Stimulated activated CD4-positive, alpha-beta T cell treated with anti-CD3 and anti-CD28 coated beads, Interleukin-1b, Interleukin-23, amount 100 ng/mL, for 4 hours (primary cell): ENCODE results near the gene C1QTNF3.
"Not testable (repeated sequence)": the region's sequence is repeated elsewhere in the genome, so short reads cannot be mapped to it uniquely, and the experiment has no call there.

ENCODE experiments used
- DNase-seq, 2 donors: peaks; one replicate each; pipeline ENCODE4 v3.0.0-alpha.2; 2020; ENCODE audit warnings: low read depth in 2 of 2

The C1QTNF3 gene

DNA sequence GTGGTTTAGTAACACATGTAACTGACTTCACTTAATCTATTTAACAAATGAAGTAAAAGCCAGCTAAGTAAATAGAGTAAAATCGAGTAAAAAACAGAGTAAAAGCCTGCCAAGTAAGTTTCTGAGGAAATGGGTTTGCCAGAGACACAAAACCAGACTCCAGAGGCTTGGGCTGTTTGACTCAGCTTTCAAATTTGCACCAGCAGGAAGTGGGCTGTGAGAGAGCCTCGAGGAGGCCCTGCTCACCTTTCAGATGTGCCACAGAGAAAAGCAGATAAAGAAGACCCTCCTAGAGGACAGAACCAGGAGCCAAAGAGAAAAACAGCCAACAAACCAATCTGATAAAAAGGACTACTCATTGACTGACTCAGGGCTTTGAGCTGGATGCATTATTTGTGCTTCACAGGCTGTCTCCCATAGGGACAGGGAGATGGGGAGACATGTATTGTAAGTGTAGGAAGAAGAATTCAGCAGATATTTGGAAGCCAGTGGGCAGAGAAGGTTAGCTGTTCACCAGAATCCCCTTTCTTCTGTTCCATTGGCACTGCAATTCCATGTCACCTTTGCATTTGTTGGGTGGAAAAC is 20.8 kb downstream of the C1QTNF3 start:
- DNase-seq = no peak

DNA sequence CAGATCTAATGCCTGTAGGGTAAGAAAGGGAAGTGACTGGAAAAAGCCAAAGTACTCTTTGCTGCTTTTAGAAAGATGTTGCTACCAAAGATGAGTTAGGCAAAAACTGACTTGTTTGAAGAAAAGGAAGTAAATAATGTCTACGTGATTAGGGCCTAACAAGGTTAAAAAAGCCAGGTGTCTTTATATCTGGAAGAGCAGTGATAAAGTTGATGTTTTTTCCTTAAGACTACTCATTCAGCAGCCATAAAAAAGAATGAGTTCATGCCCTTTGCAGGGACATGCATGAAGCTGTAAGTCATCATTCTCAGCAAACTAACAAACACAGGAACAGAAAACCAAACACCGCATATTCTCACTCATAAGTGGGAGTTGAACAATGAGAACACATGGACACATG is 21.7 kb downstream of the C1QTNF3 start:
- no peak for DNase-seq

DNA sequence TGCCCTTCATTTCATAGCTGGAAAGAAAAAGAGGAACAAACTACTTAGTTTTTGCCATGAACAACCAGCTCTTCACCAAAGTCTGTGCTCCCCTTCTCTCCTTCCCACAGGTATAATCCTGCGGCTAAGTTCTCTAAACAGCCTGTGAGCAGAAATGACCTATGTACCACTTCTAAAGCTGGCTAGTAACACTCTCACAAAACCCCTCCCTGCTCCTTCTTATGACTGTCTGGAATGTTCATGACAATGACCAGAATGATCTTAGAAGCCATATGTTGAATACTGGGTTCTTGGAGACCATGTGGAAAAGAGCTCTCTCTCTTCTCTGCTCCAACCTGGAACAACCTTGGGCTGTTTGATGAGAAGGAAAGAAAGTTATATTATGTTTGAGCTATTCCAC is 22.3 kb downstream of the C1QTNF3 start:
- no peak for DNase-seq

DNA sequence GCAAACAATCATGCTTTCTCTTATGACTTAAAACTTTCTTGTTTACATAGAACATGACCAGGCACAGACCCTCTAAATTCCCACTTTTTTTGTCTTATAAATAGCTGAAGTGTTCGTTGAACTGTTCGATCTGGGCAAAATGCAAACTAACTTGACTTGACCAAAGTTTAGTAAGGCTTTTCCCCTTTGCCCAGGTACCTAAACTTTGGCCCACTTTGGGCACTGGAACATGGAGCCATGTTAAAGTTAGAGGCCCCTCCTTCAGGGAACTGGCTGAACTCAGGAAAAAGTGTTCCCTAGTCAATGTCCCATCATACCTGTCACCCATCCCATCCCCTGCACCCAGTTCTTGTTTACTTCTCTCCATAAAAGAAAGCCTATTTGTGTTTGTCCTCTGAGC is 25.8 kb downstream of the C1QTNF3 start:
- no peak for DNase-seq

DNA sequence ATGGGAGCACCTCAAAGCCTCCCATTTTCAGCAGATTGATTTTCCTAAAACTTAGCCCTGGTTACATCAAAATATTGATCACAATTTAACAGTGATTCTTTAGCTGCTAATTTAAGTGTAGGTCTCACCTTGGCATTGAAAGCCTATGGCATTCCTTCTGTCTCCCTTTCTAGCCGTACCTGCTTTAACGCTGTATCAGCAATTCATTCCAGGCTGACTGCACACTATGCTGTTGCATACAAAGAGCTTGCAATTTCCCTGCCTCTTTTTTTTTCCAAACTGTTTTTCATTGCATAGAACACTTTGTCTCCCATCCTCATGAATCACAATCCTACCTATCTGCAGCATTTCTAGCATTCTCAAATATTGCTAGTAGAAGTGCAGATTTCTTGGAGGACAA is 26.3 kb downstream of the C1QTNF3 start:
- DNase-seq = no peak

DNA sequence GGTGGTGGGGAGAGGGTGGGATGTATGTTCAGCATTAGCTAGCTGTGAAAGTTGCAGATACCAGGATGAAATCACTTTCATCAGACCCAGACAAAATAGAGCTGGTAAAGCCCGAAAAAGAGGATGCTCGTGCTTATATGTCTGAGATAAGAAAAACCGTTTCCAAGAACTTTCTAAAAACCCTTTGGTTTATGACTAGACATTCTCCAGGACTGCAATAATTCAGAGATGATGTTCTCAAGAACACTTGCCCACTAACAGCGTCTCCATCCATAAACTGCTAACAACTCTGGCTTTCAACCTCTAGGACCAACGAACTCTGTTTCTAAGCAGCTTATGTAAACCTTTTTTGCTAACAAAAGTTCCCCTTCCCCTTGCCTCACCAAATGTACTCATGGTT is 26.8 kb downstream of the C1QTNF3 start:
- DNase-seq = no peak

DNA sequence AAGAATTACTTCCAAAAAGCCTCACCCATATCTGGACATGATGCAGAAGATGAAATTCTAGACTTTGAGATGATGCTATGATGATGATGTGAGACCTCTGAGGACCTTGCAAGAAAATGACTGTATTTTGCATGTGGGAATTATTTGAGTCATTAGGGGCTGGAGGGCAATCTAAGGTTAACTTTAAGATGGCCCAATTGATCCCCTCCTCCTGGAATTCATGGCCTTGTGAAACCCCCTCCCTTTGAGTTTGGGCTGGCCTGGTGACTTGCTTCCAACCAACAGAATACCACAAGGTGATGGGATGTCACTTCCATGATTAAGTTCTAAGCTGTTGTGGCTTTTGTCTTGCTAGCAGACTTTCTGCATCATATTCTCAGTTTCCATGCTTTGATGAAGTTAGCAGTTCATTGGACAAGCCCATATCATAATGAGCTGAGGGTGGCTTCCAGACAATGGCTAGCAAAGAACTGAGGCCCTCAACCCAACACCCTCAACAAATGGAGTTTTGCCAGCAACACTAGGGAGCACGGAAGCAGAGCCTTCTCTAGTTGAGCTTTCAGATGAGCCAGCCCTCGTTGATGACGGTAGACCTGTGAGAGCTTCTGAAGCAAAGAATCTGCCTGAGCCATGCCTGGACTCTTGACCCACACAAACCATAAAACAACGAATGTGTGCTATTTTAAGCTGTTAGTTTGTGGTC is 27.7 kb downstream of the C1QTNF3 start:
- no peak for DNase-seq

DNA sequence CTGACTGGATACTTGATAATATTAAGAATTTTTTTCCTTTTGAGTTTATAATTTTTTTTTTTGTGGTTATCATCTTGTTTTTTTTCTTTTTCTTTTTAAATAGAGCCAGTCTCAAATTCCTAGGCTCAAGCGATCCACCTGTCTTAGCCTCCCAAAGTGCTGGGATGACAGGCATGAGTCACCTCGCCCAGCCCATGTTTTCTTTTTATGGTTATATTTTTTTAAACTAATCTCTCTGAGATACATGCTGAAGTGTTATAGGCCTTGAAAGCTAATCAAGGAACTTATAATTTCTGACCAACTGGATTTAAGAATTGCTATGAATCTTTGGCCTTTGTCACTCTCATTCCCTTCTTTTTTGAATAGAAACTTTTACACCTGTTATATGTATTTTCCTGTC is 28.4 kb downstream of the C1QTNF3 start:
- no peak for DNase-seq

DNA sequence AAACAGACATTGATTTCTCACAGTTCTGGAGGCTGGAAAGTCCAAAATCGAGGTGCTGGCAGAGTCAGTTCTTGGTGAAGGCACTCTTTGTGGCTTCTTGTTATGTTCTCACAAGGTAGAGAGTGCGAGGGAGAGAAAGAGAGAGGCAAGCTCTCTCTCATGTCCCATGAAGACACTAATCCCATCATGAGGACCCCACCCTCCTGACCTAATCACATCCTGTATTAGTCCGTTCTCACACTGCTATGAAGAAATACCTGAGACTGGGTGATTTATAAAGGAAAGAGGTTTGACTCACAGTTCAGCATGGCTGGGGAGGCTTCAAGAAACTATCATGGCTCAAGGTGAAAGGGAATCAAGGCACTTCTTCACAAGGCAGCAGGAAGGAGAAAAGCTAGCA is 29.5 kb downstream of the C1QTNF3 start:
- no peak for DNase-seq

DNA sequence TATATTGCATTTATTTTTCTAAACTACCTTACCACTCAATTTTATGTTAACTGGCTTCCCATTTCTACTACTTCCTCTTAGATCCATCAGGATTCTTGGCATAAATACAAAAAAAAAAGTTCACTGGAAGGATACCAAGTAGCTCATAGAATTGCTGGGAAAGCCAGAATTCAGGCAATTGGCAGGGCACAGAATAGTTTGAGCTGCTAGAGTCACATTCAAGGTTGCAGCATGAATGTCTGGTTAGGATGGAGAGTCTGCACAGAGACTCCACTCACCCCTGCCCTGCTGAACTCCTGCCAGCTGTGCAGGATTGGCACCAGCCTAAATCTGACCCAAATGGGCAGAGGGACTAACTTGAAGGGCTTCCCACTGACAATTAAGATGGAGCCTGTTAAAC is 30.2 kb downstream of the C1QTNF3 start:
- DNase-seq = no peak

DNA sequence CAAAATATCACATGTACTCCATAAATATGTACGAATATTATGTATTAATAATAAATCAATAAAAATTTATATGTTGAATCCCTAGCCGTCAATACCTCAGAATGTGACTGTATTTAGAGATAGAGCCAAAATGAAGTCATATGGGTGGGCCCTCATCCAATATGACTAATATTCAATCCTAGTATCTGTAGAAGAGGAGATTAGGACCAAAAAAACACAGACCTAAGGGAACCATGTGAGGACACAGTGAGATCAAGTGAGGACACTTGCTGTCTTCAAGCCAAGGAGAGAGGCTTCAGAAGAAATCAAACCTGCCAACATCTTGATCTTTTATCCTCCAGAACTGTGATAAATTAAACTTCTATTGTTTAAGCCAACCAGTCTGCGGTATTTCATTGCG is 31.5 kb downstream of the C1QTNF3 start:
- DNase-seq = no peak

DNA sequence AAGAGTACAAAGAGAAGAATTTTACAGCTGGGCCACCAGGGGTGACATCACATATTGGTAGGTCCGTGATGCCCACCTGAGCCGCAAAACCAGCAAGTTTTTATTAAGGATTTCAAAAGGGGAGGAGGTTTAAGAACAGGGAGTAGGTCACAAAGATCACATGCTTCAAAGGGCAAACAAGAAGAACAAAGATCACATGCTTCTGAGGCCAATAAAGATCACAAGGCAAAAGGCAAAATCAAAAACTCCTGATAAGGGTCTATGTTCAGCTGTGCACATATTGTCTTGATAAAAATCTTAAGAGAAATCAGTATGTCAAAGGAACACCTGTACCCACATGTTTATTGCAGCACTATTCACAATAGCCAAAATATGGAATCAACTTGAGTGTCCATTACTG is 32.9 kb downstream of the C1QTNF3 start:
- not testable (repeated sequence) for DNase-seq

DNA sequence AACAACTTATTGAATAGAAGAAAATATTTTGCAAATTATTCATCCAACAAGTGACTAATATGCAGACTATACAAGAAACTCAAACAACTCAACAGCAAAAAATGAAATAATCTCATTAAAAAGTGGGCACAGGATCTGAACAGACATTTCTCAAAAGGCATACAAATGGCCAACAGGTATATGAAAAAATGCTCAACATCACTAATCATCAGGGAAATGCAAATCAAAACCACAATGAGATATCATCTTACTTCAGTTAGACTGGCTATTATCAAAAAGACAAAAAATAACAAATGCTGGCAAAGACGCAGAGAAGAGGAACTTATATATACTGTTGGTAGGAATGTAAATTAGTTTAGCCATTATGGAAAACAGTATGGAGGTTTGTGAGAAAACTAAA is 33.4 kb downstream of the C1QTNF3 start:
- DNase-seq = no peak

DNA sequence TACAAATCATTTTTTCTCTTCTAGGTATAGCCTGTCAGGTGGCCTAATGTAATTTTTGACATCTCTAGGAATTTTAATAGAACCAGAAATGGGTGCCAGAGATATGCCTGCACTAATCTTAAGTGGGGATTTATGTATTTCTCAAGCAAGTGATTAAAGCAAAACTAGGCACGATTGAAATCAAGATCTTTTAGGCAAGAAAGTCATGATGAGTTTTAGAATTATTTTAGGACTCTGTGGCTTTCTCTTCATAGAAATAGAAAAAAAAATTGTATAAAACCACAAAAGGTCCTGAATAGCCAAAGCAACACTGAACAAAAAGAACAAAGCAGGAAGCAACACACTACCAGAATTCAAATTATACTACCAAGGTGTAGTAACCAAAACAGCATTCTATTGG is 34.2 kb downstream of the C1QTNF3 start:
- no peak for DNase-seq

DNA sequence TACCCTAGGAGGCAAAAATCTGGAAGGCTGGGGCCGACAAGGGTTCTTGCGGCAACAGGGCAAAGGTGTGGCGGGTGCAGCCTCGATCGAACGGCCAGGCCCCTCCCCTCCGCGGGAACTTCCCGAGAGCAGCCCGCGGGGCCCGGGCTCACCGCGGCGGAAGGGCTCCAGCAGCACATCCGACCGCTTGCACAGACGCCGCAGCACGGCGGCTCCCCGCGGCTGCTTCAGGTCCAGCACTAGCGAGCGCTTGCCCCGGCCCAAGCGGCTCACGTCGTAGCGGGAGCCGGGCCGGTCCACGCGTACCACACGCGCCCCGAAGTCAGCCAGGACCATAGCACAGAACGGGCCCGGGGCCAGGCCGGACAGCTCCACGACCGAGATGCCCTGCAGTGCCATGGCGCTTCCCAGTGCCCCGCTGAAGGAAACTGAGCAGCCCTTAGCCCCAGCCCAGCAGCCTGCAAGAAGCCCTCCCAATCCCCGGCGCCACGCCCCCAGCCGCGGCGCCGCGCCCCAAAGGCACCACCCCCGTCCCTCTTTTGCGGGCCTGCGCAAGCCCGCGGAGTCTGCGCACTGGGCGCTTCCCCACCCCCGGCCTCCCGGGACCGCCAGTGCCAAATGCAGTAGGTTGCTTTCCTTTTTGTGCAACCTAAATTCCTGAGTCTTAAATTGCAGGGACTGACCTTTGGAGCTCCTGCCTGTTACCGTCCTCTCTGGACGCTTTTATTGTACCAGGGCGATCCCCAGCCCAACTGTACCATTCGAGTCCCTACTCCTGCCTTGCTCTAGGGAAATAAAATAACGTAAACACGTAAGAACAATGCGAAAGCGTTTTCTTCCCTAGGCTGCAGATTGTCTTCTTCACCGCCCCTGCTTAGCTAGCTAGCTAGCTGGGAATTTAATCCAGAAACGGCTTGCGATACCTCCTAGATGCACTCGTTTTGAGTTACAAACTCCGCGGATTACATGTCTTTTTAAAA is 35.1 kb downstream of the C1QTNF3 start, which contains the start of gene AMACR:
TSS of gene AMACR (minus strand) at position 430 of the 980 bp plus-strand sequence. CDS start at position 399, 31 bp downstream.
- DNase-seq = peak; percentile 84 to 88

DNA sequence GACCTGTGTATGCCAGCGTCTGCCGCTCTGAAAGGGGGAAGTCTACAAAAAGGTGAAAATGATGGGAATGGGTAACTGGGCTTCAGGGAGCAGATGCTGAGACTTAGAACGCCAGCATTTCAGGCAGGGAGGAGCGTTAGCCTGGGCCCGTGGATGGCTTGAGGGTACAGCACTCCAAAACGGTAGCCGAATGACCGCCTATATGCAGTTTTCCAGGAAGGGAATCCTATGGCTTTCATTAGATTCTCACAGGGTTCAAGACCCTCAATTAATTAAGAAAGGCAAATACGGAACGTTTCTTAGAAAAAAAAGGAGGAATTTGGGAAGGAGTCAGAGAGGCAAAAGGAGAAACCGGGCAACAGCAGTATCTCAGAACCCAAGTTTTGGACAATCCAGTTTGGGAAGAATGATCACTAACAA is 35.8 kb downstream of the C1QTNF3 start:
- DNase-seq = no peak

DNA sequence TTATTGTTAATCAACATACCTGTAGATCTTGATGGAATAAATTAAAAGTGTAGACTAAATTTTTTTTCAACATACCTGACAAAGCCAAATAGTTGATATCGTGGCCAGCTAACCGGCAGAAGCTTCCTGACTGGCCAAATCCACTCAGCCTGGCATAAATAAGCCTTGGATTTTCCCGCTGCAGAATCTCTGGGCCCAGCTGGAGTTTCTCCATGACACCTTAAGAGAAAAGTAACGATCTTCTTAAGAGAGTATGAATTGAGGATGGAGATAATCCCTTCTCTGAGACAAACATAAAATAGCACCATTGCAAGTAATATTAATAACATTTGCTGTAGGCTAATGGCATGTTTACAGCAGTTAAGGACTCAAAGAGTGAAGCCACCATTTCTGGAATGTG is 37.3 kb downstream of the C1QTNF3 start:
- no peak for DNase-seq

DNA sequence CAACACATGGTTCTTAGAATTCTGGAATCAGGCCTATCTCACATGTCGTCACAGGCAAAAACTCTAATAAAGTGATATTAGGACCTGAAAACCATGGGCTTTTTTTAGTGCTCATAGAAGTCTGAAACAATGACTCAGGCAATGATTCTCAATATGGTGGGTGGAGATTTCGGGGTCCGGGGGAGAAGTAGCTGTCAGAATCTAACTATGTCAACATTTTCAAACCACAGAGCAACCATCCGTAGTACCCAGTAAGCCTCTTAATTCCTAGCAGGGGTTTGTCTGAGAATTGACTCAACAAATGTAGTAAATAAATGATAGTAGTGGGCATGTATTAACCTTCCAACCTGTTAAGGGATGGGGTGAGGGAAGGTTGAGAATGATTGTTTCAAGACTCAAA is 37.8 kb downstream of the C1QTNF3 start:
- no peak for DNase-seq

DNA sequence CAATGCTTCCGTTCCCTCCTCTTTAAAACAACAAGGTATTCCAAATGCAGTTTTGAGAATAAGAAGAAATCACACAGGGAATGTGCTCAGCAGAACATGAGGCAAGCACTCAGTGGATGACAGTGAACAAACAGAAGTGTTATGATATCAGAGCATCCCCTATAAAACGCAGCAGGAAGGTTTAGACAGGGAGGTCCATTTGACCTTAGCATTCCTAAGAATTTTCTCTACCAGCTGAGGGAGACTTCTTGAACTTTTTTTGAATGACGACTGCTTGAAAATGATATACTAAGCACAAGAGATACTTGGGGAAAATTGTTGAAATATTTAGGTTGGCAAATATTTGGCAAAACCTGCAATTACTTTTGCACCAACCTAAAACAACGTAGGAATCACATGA is 39.1 kb downstream of the C1QTNF3 start:
- DNase-seq = no peak

DNA sequence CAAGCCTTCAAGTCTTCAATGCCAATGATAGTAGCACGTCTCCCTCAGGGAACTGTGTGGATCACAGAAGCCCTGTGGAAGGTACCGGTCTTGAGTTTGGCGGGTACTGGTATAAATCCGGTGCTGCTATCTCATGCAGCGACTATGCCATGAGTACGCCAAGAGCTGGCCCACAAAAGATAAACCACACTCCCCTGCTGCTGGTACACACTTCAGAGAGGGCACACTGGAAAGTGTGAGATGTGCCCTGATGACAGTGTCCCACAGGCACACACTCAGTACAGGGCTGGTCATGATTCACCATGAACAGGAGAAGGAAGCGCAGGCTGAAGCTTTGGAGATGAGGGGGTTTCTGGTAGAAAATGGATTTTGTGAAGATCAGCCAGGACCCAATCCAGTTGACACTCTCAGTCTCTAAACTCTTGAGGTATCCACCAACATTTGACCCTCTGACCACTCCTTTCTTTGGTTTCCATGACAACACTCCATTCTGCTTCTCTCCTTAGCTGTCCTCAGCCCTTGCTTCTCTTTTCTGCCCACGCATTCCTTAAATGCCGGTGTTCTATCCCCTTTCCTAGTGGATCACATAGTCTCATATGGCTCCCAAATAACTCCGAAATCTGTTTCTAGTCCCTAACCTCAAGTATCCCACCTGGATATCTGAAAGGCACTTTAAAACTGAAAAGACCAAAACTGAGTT is 40.2 kb downstream of the C1QTNF3 start:
- no peak for DNase-seq

DNA sequence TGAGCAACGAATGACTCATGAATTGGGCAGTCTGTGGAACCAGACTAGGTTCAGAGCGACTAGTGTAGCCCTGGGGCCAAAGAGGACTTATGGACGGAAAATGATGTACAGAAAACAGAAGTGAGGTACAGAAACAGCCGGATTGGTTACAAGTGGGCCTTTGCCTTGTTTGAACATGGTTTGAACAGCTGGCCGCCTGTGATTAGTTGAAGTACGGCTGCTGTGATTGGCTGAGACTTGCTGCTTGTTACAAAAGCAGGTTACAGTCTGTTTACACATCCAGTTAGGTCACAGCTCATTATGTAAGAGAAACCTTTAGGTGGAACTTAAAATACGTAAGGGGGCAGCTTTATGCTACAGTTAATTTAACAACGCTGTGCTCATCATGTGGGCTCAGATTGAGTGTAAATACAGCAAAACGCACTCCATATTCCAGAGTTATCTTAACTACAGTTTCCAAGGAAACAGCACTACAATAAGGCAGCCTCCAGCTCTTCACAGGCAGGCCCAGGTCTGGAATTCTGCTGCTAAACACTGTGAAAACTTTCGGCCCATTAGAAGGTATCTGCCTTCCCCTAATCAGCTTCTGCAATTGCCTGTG is 41.7 kb downstream of the C1QTNF3 start:
- no peak for DNase-seq

DNA sequence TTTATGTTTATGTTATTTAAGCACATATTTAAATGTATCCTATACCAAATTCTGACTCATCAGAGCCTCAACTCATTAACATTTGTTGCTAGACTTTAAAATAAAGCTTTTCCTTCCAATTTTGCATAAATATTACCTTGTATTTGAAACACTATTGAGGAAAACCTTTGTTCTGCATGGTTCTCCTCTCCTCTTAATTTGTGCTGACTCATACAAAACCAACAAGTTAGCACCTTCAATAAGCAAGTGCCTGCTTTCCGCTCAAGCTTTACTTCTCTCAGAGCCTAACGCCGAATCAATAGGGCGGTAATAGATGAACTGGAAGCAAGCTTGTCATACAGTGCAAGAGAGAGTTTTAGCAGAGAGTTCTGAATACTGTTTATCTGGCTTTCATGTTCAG is 43.0 kb downstream of the C1QTNF3 start:
- no peak for DNase-seq
